ENCODE measurements around the gene CLDN19. TPM values are rescaled to one million over a fixed set of nuclear protein-coding genes. Genes with fewer than 3 reads are reported as not detected.
"Not testable (repeated sequence)": the region's sequence is repeated elsewhere in the genome, so short reads cannot be mapped to it uniquely, and the experiment has no call there.

Gene CLDN19
- total RNA-seq, 4 donors from 2014 or later, result 0.28 TPM; not detected in 3

- Histone ChIP-seq H3K27me3 (no peaks in the 10 kb centered on the region), H3K9me3 (no peaks in the 10 kb centered on the region), H3K4me1 (no peaks in the 10 kb centered on the region), H3K4me3 (no peak overlapping the region), H3K27ac (no peak overlapping the region), H3K36me3 (no peaks in the 10 kb centered on the region)
- no peak for DNase-seq
- intact Hi-C loops (cut with DNase I; ENCODE audit: low total_unique reads), result no loop called here
- TF ChIP-seq, protein P1, sequence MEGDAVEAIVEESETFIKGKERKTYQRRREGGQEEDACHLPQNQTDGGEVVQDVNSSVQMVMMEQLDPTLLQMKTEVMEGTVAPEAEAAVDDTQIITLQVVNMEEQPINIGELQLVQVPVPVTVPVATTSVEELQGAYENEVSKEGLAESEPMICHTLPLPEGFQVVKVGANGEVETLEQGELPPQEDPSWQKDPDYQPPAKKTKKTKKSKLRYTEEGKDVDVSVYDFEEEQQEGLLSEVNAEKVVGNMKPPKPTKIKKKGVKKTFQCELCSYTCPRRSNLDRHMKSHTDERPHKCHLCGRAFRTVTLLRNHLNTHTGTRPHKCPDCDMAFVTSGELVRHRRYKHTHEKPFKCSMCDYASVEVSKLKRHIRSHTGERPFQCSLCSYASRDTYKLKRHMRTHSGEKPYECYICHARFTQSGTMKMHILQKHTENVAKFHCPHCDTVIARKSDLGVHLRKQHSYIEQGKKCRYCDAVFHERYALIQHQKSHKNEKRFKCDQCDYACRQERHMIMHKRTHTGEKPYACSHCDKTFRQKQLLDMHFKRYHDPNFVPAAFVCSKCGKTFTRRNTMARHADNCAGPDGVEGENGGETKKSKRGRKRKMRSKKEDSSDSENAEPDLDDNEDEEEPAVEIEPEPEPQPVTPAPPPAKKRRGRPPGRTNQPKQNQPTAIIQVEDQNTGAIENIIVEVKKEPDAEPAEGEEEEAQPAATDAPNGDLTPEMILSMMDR (IDR thresholded peaks at IDR 0.05), result peak; percentile 23 to 54 (median 40)
- no peak for TF ChIP-seq POLR2A (IDR thresholded peaks at IDR 0.05)
These were observed 17.2 kb upstream of the CLDN19 start for GRCh38 chr1:42756956-42757891.

DNA sequence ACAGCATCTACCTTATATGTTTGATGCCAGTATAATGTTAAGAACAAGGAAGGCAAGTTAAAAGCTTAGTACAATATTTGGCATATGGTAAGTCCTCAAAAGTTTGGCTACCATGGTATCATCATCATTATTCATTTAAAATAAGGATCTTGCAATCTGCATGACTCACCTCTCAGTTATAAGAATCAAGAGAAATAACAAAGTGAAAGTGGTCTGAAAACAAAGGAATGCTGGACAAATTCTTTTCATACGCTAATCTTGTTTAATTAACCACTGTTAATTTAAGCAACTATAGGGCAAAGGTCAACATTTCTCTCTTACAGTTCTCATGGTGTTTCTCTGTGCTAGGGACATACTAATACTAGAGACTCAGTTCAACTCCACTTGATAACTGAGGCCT is 13.0 kb upstream of the CLDN19 start:
- Histone ChIP-seq H3K4me1 (no peaks in the 10 kb centered on the region), H3K4me3 (no peak overlapping the region), H3K36me3 (no peaks in the 10 kb centered on the region), H3K9me3 (no peaks in the 10 kb centered on the region), H3K27me3 (no peaks in the 10 kb centered on the region), H3K27ac (no peak overlapping the region)
- TF ChIP-seq, protein P1 (IDR thresholded peaks at IDR 0.05), result no peak
- TF ChIP-seq POLR2A (IDR thresholded peaks at IDR 0.05), result no peak
- DNase-seq, result no peak
- intact Hi-C loops (cut with DNase I; ENCODE audit: low total_unique reads), result no loop called here

GRCh38 chr1:42752284-42752683 is 12.2 kb upstream of the CLDN19 start:
- no peak for DNase-seq
- H3K36me3 ChIP-seq, result no peaks in the 10 kb centered on the region
- TF ChIP-seq POLR2A (IDR thresholded peaks at IDR 0.05), result no peak
- TF ChIP-seq, protein P1 (IDR thresholded peaks at IDR 0.05), result no peak
- no peak overlapping the region for H3K27ac ChIP-seq
- no peaks in the 10 kb centered on the region for H3K9me3 ChIP-seq
- H3K27me3 ChIP-seq, result no peaks in the 10 kb centered on the region
- H3K4me1 ChIP-seq, result no peaks in the 10 kb centered on the region
- no peak overlapping the region for H3K4me3 ChIP-seq
- intact Hi-C loops (cut with DNase I; ENCODE audit: low total_unique reads), result no loop called here

DNA sequence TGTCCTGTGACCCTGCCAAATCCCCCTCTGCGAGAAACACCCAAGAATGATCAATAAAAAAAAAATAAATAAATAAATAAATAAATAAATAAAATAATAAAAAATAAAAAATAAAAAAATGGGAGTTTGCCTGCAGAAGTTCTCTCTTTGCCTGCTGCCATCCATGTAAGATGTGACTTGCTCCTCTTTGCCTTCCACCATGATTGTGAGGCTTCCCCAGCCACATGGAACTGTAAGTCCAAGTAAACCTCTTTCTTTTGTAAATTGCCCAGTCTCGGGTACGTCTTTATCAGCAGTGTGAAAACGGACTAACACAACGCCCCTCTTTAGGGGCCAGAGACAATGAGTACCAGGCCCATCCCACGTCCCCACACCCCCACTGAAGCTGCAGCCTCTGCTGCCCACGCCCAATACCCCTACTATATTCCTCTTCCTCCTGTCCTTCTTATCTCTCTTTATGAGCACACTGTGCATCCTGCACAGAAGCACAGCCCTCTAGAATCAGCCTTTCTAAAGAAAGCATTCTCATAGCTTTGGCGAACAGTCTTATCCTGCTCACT is 11.6 kb upstream of the CLDN19 start:
- H3K27ac ChIP-seq; H3K4me3 ChIP-seq; H3K27me3 ChIP-seq; H3K4me1 ChIP-seq; intact Hi-C loops (cut with DNase I; ENCODE audit: low total_unique reads); H3K36me3 ChIP-seq; DNase-seq; H3K9me3 ChIP-seq: not testable (repeated sequence)

GRCh38 chr1:42750041-42750440 is 10.0 kb upstream of the CLDN19 start:
- intact Hi-C loops (cut with DNase I; ENCODE audit: low total_unique reads), result no loop called here
- Histone ChIP-seq H3K4me1 (no peaks in the 10 kb centered on the region), H3K9me3 (no peaks in the 10 kb centered on the region), H3K27ac (no peak overlapping the region), H3K4me3 (no peak overlapping the region), H3K36me3 (no peaks in the 10 kb centered on the region), H3K27me3 (no peaks in the 10 kb centered on the region)
- no peak for DNase-seq
- TF ChIP-seq POLR2A (IDR thresholded peaks at IDR 0.05), result no peak
- TF ChIP-seq, protein P1 (IDR thresholded peaks at IDR 0.05), result no peak
